H1 (cell line): Measurements from ENCODE around the gene TMEM185B. TPM values are rescaled to one million over a fixed set of nuclear protein-coding genes. Genes with fewer than 3 reads are reported as not detected.

ENCODE experiments used
- CTCF ChIA-PET: fragments of 300-600 bp; sonication (Branson Sonifier 250); formaldehyde crosslinking; loops from one replicate; lab custom pipeline; 2021; ENCODE audit not compliant: partially characterized antibody; lab: Charles Lee
- POLR2A ChIA-PET: fragments of 300-600 bp; sonication (Branson Sonifier 250); formaldehyde crosslinking; loops from one replicate; lab custom pipeline; 2021; ENCODE audit warnings: inconsistent platforms; ENCODE audit not compliant: partially characterized antibody; lab: Charles Lee
- DNase-seq, 2 experiments: peaks; one replicate each; pipeline versions ENCODE4 v3.0.0 to v3.0.0-alpha.2; 2010 to 2022; ENCODE audit warnings: low spot score in 2 of 2, low read depth in 1 of 2, mixed read lengths in 1 of 2
- FAIRE-seq: peaks from 2 replicates; lab custom pipeline; 2011; peaks lifted over from hg19 to GRCh38; lab: Jason Lieb, UNC
- H2AFZ ChIP-seq: 2 replicates; pipeline ENCODE4 v1.8.1; 2012; ENCODE audit warnings: low read length, inconsistent platforms
- H2AK5ac ChIP-seq: 2 replicates; pipeline ENCODE4 v1.6.1; 2013; ENCODE audit warnings: low read depth, low read length
- H2BK120ac ChIP-seq: replicated peaks from 2 replicates; pipeline ENCODE3; 2013; ENCODE audit warnings: low read depth, low read length, inconsistent platforms
- H2BK12ac ChIP-seq: 2 replicates; pipeline ENCODE4 v1.6.1; 2013; ENCODE audit warnings: low read depth, low read length
- H2BK15ac ChIP-seq: 2 replicates; pipeline ENCODE4 v1.6.1; 2013; ENCODE audit warnings: low read length
- H2BK20ac ChIP-seq: 2 replicates; pipeline ENCODE4 v1.6.1; 2013; ENCODE audit warnings: low read length
- H2BK5ac ChIP-seq: 2 replicates; pipeline ENCODE4 v1.6.1; 2013; ENCODE audit warnings: low read depth, low read length
- H3K14ac ChIP-seq: 2 replicates; pipeline ENCODE4 v1.6.1; 2013; ENCODE audit warnings: inconsistent platforms; ENCODE audit not compliant: insufficient read length
- H3K18ac ChIP-seq: 2 replicates; pipeline ENCODE4 v1.6.1; 2013; ENCODE audit warnings: low read length; ENCODE audit errors: extremely low read depth
- H3K23ac ChIP-seq: 2 replicates; pipeline ENCODE4 v1.6.1; 2013; ENCODE audit warnings: inconsistent platforms; ENCODE audit not compliant: insufficient read length
- H3K23me2 ChIP-seq: 2 replicates; pipeline ENCODE4 v1.6.1; 2013; ENCODE audit warnings: low read depth, low read length
- H3K27ac ChIP-seq: 2 replicates; pipeline ENCODE4 v1.6.1; 2011; ENCODE audit warnings: low read depth, low read length, inconsistent platforms
- H3K27me3 ChIP-seq, 4 experiments: replicated peaks in 1 of 4; 1 replicate in 1 of 4; 2 replicates in 3 of 4; pipeline versions ENCODE4 v1.6.1 to v1.8.1; 2011 to 2013; ENCODE audit warnings: low read length in 3 of 4, mild to moderate bottlenecking in 3 of 4, inconsistent platforms in 2 of 4, mixed read lengths in 2 of 4, moderate library complexity in 1 of 4; ENCODE audit not compliant: control insufficient read depth in 3 of 4, insufficient read depth in 3 of 4; ENCODE audit errors: extremely low read depth in 1 of 4
- H3K36me3 ChIP-seq, 4 experiments: 2 replicates each; pipeline versions ENCODE4 v1.6.1 to v1.8.1; 2011 to 2013; ENCODE audit warnings: mild to moderate bottlenecking in 4 of 4, low read length in 3 of 4, moderate library complexity in 2 of 4, control low read depth in 1 of 4, inconsistent platforms in 1 of 4; ENCODE audit not compliant: insufficient read depth in 4 of 4, control insufficient read depth in 2 of 4
- H3K4ac ChIP-seq: replicated peaks from 2 replicates; pipeline ENCODE3; 2013; ENCODE audit warnings: low read length, low read depth, mixed read lengths, inconsistent platforms; ENCODE audit not compliant: insufficient read length
- H3K4me1 ChIP-seq, 4 experiments: replicated peaks in 1 of 4; 1 replicate in 1 of 4; 2 replicates in 3 of 4; pipeline versions ENCODE4 v1.6.1 to v1.8.1; 2011 to 2013; ENCODE audit warnings: low read length in 3 of 4, inconsistent platforms in 2 of 4, mixed read lengths in 1 of 4; ENCODE audit not compliant: insufficient read depth in 4 of 4, control insufficient read depth in 3 of 4
- H3K4me2 ChIP-seq, 2 experiments: 2 replicates each; pipeline versions ENCODE4 v1.6.1 to v1.8.1; 2011 to 2013; ENCODE audit warnings: low read depth in 2 of 2, low read length in 2 of 2, control low read depth in 1 of 2, inconsistent platforms in 1 of 2, mild to moderate bottlenecking in 1 of 2; ENCODE audit not compliant: insufficient read depth in 1 of 2
- H3K4me3 ChIP-seq, 4 experiments: fragments of 200-600, 300-600 bp in 1 of 4; sonication (generic), shearing (Covaris generic), sonication (Bioruptor Twin) in 1 of 4; 2 replicates each; pipeline versions ENCODE4 v1.5.1 to v1.8.1; 2011 to 2016; ENCODE audit warnings: low read length in 4 of 4, low read depth in 3 of 4, control low read depth in 2 of 4, inconsistent platforms in 2 of 4, mild to moderate bottlenecking in 2 of 4, mixed read lengths in 1 of 4, moderate library complexity in 1 of 4; ENCODE audit not compliant: insufficient read depth in 2 of 4; ENCODE audit errors: extremely low read depth in 1 of 4
- H3K56ac ChIP-seq: replicated peaks from 2 replicates; pipeline ENCODE3; 2013; ENCODE audit warnings: low read depth, mild to moderate bottlenecking, mixed read lengths, low read length, inconsistent platforms; ENCODE audit not compliant: insufficient read length
- H3K79me1 ChIP-seq: 2 replicates; pipeline ENCODE4 v1.6.1; 2013; ENCODE audit warnings: low read depth, low read length, control low read depth
- H3K79me2 ChIP-seq, 2 experiments: 2 replicates each; pipeline versions ENCODE4 v1.6.1 to v1.8.1; 2012 to 2013; ENCODE audit warnings: low read length in 2 of 2, mild to moderate bottlenecking in 2 of 2, inconsistent platforms in 1 of 2; ENCODE audit not compliant: insufficient read depth in 2 of 2, control insufficient read depth in 1 of 2
- H3K9ac ChIP-seq, 4 experiments: replicated peaks in 1 of 4; 1 replicate in 1 of 4; 2 replicates in 3 of 4; pipeline versions ENCODE4 v1.6.1 to v1.8.1; 2011 to 2013; ENCODE audit warnings: low read depth in 3 of 4, low read length in 3 of 4, control low read depth in 2 of 4, mild to moderate bottlenecking in 2 of 4, moderate library complexity in 2 of 4, inconsistent platforms in 1 of 4; ENCODE audit errors: extremely low read depth in 1 of 4
- H3K9me3 ChIP-seq, 2 experiments: 2 replicates each; pipeline versions ENCODE4 v1.6.1 to v1.8.1; 2012 to 2013; ENCODE audit warnings: mild to moderate bottlenecking in 2 of 2, moderate library complexity in 2 of 2, control low read depth in 1 of 2, inconsistent platforms in 1 of 2, low read depth in 1 of 2, low read length in 1 of 2, mixed read lengths in 1 of 2; ENCODE audit not compliant: insufficient read depth in 2 of 2
- H4K20me1 ChIP-seq, 2 experiments: replicated peaks in 1 of 2; 2 replicates each; pipeline versions ENCODE3 to v1.8.1; 2011 to 2013; ENCODE audit warnings: inconsistent platforms in 2 of 2, low read length in 2 of 2, mild to moderate bottlenecking in 1 of 2; ENCODE audit not compliant: insufficient read depth in 2 of 2, control insufficient read depth in 1 of 2
- H4K5ac ChIP-seq: 2 replicates; pipeline ENCODE4 v1.6.1; 2013; ENCODE audit warnings: low read length, low read depth, mixed read lengths, inconsistent platforms; ENCODE audit not compliant: insufficient read length
- H4K8ac ChIP-seq: 2 replicates; pipeline ENCODE4 v1.8.0; 2013; ENCODE audit warnings: mild to moderate bottlenecking, moderate library complexity, low read length, inconsistent platforms; ENCODE audit not compliant: insufficient read depth; ENCODE audit errors: extremely low read depth
- H4K91ac ChIP-seq: replicated peaks from 2 replicates; pipeline ENCODE3; 2013; ENCODE audit warnings: low read length, mixed read lengths, inconsistent platforms; ENCODE audit not compliant: insufficient read length
- BACH1 ChIP-seq: IDR thresholded peaks from 2 replicates; pipeline ENCODE4 v1.6.1; 2012; ENCODE audit warnings: low read length, improper control_type of control experiment
- BCL11A ChIP-seq, 2 experiments: IDR thresholded peaks; one replicate each; pipeline ENCODE4 v1.6.1; 2011; ENCODE audit warnings: low read depth in 2 of 2, low read length in 2 of 2, mild to moderate bottlenecking in 2 of 2
- CEBPB ChIP-seq: IDR thresholded peaks from 2 replicates; pipeline ENCODE4 v1.6.1; 2012; ENCODE audit warnings: low read depth, low read length
- EZH2 ChIP-seq: fragments of 200-600 bp; sonication (generic); IDR thresholded peaks from 2 replicates; pipeline ENCODE4 v1.7.1; 2012; ENCODE audit warnings: low read depth, mild to moderate bottlenecking, moderate library complexity, low read length, inconsistent platforms; ENCODE audit not compliant: severe bottlenecking
- JUN ChIP-seq: IDR thresholded peaks from 2 replicates; pipeline ENCODE4 v1.6.1; 2011; ENCODE audit warnings: low read depth, mild to moderate bottlenecking, improper control_type of control experiment, low read length
- MAFK ChIP-seq: IDR thresholded peaks from 2 replicates; pipeline ENCODE4 v1.6.1; 2012; ENCODE audit warnings: low read depth, mild to moderate bottlenecking, improper control_type of control experiment, low read length
- NRF1 ChIP-seq: IDR thresholded peaks from 2 replicates; pipeline ENCODE4 v1.6.1; 2011; ENCODE audit warnings: mild to moderate bottlenecking, low read depth, low read length, improper control_type of control experiment
- RFX5 ChIP-seq: IDR thresholded peaks from 2 replicates; pipeline ENCODE4 v1.6.1; 2011; ENCODE audit warnings: low read depth, low read length, improper control_type of control experiment, borderline replicate concordance
- RXRA ChIP-seq: IDR thresholded peaks from 2 replicates; pipeline ENCODE4 v1.6.1; 2011; ENCODE audit warnings: low read depth, mild to moderate bottlenecking, low read length, moderate library complexity; ENCODE audit not compliant: insufficient read depth
- SAP30 ChIP-seq: fragments of 300-600 bp; sonication (generic); IDR thresholded peaks from 2 replicates; pipeline ENCODE4 v1.7.1; 2012; ENCODE audit warnings: low read length, moderate library complexity, mild to moderate bottlenecking, inconsistent platforms; ENCODE audit not compliant: insufficient read depth, insufficient replicate concordance
- SP1 ChIP-seq: IDR thresholded peaks from 2 replicates; pipeline ENCODE4 v1.6.1; 2011; ENCODE audit warnings: low read depth, low read length
- SUZ12 ChIP-seq: fragments of 200-600 bp; sonication (generic); IDR thresholded peaks from 2 replicates; pipeline ENCODE4 v1.6.1; 2012; ENCODE audit warnings: mild to moderate bottlenecking, inconsistent platforms, low read length, moderate library complexity, mixed read lengths
- WGBS, 2 experiments: shearing (Covaris generic) in 1 of 2; methylation state at CpG; one replicate each; pipeline versions ENCODE4 v1.1.6 to v1.1.7; 2013 to 2015; ENCODE audit warnings: low lambda C conversion rate in 2 of 2, mixed read lengths in 2 of 2, inconsistent platforms in 1 of 2, low coverage in 1 of 2, missing lambda C conversion rate in 1 of 2; ENCODE audit not compliant: insufficient replicate concordance in 2 of 2, insufficient coverage in 1 of 2, insufficient read length in 1 of 2; ENCODE audit errors: extremely low coverage in 1 of 2, missing lambda C conversion rate in 1 of 2; 5-methylcytosine and 5-hydroxymethylcytosine counted together
- polyA plus RNA-seq, 7 experiments: library from polyadenylated mRNA; depleted of rRNA in 3 of 7; stranded (reverse) in 5 of 7; unstranded in 2 of 7; fragments of >200 nt in 5 of 7; fragments of 200-250 nt in 2 of 7; gene quantifications; 1 replicate in 5 of 7; 2 replicates in 1 of 7; 4 replicates in 1 of 7; pipeline versions ENCODE4 v1.2.1 to v1.2.3, GENCODE V29; 2011 to 2013; ENCODE audit warnings: missing spikeins in 2 of 7, mixed read lengths in 2 of 7
- total RNA-seq: library from RNA; stranded (reverse); fragmentation: NEBNext Ultra II Directional; extraction: Animal tissue kit (Norgen Biotek cat#: 25700); gene quantifications from 2 replicates; pipeline ENCODE4 v1.2.1, GENCODE V29; 2021
- TF ChIP-seq, protein P1 (sequence below): IDR thresholded peaks from 2 replicates; pipeline ENCODE4 v1.6.1; 2011; ENCODE audit warnings: low read length, improper control_type of control experiment

TMEM185B gene
- total and polyA plus RNA-seq, 2 of the 8 experiments (the other 6 are each of a cell fraction or from before 2014, with no cell fraction given) = 13.5 to 14.0 TPM

GRCh38 chr2:120221616-120222015 is 1.6 kb downstream of the TMEM185B start:
- no peak overlapping the region for H2BK15ac ChIP-seq
- DNase-seq = no peak
- TF ChIP-seq RFX5 = no peak
- TF ChIP-seq JUN = no peak
- no peak for TF ChIP-seq SUZ12
- TF ChIP-seq RXRA = no peak
- TF ChIP-seq NRF1 = no peak
- TF ChIP-seq BACH1 = no peak
- TF ChIP-seq SAP30 = no peak
- no peak for TF ChIP-seq CEBPB
- TF ChIP-seq MAFK = no peak
- no peak for TF ChIP-seq BCL11A (IDR thresholded peaks at IDR 0.05; ENCODE audit: low read depth in 2 of 2, low read length in 2 of 2)
- no peak for TF ChIP-seq SP1
- TF ChIP-seq EZH2 = no peak
- TF ChIP-seq, protein P1, sequence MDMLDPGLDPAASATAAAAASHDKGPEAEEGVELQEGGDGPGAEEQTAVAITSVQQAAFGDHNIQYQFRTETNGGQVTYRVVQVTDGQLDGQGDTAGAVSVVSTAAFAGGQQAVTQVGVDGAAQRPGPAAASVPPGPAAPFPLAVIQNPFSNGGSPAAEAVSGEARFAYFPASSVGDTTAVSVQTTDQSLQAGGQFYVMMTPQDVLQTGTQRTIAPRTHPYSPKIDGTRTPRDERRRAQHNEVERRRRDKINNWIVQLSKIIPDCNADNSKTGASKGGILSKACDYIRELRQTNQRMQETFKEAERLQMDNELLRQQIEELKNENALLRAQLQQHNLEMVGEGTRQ = no peak

More at GRCh38 chr2:120221616-120222015, 1.6 kb downstream of the TMEM185B start:
- no peak for FAIRE-seq
- Histone ChIP-seq H4K5ac (no peak overlapping the region), H3K27ac (no peak overlapping the region), H4K8ac (no peak overlapping the region), H3K4me2 (no peak overlapping the region; a peak in 2 of 4 replicates), H2BK12ac (no peak overlapping the region), H3K9ac (no peak overlapping the region), H3K79me1 (no peaks in the 10 kb centered on the region), H3K23me2 (peaks cover 3% of the 10 kb centered on the region; the same call in 1 of the 2 replicates), H4K91ac (no peak overlapping the region), H3K23ac (no peak overlapping the region), H3K27me3 (peaks cover 13 to 37% (median 29%) of the 10 kb centered on the region in 4 experiments), H4K20me1 (peaks cover 3 to 5% of the 10 kb centered on the region in 2 experiments), H3K36me3 (peaks cover 0 to 6% (median 0%) of the 10 kb centered on the region in 4 experiments; a peak in 3 of 8 replicates), H3K4me3 (no peak overlapping the region), H3K79me2 (peaks cover 0 to 2% of the 10 kb centered on the region in 2 experiments; a peak in 1 of 4 replicates), H2BK20ac (no peak overlapping the region), H3K9me3 (peaks cover 7 to 9% of the 10 kb centered on the region in 2 experiments), H2AK5ac (0 out of 2 replicates have a peak overlapping the region, but pooled peaks have one; percentile 34), H2AFZ (no peak overlapping the region), H2BK5ac (no peak overlapping the region), H3K18ac (no peak overlapping the region), H2BK120ac (no peak overlapping the region), H3K4me1 (peaks cover 0 to 7% (median 6%) of the 10 kb centered on the region in 4 experiments; a peak in 5 of 7 replicates), H3K56ac (no peak overlapping the region), H3K4ac (no peak overlapping the region), H3K14ac (no peak overlapping the region)
- CTCF ChIA-PET = no interaction called here
- POLR2A ChIA-PET = no interaction called here
- 91% methylated on average over 8 of the region's 8 CpGs; no CpG with 5 or more reads in 1 of the 2 experiments for WGBS, 2 experiments
